Measurements from ENCODE around the gene TBCD.

GRCh38 chr17:82826211-82826610 is 74.3 kb downstream of the TBCD start:
- TF ChIP-seq CTCF (IDR thresholded peaks at IDR 0.05; ENCODE audit: insufficient read depth, low read length, poor library complexity, severe bottlenecking) (no peak), EZH2phosphoT487 (conservative IDR thresholded peaks at IDR 0.05; ENCODE audit: low read length) (no peak)
